Retinal pigment epithelial cell (primary cell): ENCODE measurements around the gene ARHGAP26.

Source experiments
- DNase-seq: peaks from one replicate; pipeline ENCODE4 v3.0.0-alpha.2; 2010; ENCODE audit warnings: low read depth
- H3K4me3 ChIP-seq: 2 replicates; pipeline ENCODE4 v1.5.1; 2011; ENCODE audit warnings: mild to moderate bottlenecking, low read length, control low read depth, moderate library complexity
- TF ChIP-seq, protein P1 (sequence below): conservative IDR thresholded peaks from 2 replicates; pipeline ENCODE4 v1.5.1; 2011; ENCODE audit warnings: low read depth, low read length, control low read depth, inconsistent platforms

ARHGAP26 gene

GRCh38 chr5:143071927-143072326 is 301.8 kb downstream of the ARHGAP26 start:
- TF ChIP-seq, protein P1, sequence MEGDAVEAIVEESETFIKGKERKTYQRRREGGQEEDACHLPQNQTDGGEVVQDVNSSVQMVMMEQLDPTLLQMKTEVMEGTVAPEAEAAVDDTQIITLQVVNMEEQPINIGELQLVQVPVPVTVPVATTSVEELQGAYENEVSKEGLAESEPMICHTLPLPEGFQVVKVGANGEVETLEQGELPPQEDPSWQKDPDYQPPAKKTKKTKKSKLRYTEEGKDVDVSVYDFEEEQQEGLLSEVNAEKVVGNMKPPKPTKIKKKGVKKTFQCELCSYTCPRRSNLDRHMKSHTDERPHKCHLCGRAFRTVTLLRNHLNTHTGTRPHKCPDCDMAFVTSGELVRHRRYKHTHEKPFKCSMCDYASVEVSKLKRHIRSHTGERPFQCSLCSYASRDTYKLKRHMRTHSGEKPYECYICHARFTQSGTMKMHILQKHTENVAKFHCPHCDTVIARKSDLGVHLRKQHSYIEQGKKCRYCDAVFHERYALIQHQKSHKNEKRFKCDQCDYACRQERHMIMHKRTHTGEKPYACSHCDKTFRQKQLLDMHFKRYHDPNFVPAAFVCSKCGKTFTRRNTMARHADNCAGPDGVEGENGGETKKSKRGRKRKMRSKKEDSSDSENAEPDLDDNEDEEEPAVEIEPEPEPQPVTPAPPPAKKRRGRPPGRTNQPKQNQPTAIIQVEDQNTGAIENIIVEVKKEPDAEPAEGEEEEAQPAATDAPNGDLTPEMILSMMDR = no peak
- H3K4me3 ChIP-seq = no peak overlapping the region

GRCh38 chr5:143072734-143073133 is 302.6 kb downstream of the ARHGAP26 start:
- no peak for DNase-seq
- no peak overlapping the region for H3K4me3 ChIP-seq
- TF ChIP-seq, protein P1 = no peak

More at GRCh38 chr5:143071927-143072326, 301.8 kb downstream of the ARHGAP26 start:
- no peak for DNase-seq

DNA sequence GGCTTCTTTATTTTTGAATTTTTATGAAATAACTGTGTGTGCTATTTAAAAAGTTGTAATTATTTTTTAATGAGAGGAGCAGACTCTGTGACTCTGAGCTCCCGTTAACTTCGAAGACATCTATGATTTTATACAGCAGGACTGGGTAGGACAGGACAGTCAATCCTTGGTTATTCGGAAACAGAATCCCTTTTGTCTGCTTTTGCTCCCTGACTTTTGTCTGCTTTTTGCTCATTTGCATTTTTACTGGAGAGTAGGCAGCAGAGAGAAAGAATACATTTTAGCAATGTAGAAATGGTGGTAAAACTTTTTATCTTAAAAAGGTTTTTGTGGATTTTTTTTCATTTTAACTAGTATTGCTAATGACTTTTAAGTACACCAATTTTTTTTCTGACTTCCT is 303.6 kb downstream of the ARHGAP26 start:
- no peak for DNase-seq
- H3K4me3 ChIP-seq = no peak overlapping the region
- TF ChIP-seq, protein P1 = no peak

DNA sequence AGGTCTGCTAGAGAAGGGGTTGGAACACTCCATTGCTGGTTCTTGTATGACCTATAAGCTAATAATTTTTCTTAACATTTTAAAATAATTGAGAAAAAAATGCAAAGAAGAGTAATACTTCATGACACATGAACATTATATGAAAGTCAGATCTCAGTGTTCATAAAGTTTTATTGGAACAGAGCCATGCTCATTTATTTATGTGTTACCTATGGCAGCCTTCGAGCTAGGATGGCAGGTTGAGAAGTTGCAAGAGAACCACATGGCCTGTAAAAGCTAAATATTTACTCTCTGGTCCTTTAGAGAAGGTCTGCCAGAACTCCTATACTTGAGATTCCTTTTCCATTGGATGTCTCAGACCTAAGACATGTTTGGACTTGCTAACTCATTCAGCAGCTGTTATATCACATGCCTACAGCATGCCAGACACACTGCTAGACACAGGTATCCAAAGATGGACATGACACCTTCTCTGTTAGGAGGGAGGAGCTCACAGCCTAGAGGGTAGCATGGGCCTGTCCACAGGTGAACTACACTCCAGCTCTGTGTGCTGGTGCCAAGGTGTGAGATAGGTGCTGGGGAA is 304.3 kb downstream of the ARHGAP26 start:
- TF ChIP-seq, protein P1 = no peak

DNA sequence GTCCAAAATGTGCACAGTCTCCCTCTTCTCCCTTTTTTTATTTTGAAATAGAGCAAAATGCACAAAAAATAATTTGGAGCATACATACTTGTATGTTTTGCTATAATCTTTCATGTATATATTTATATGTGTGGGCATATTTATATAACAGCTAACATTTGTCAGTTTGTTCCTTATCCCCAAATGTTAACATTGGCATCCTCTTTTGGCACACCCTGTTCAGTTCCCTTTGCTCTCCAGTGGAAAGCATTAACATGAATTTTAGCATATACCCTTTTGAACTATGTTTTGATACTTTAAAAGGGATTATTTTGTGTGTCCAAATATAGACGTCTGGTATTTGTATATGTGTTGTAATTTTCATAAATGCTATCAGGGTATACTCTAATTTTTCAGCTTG is 306.2 kb downstream of the ARHGAP26 start:
- DNase-seq = no peak
- H3K4me3 ChIP-seq = no peak overlapping the region
- TF ChIP-seq, protein P1 = no peak

More for the DNA sequence above, 304.3 kb downstream of the ARHGAP26 start:
- no peak for DNase-seq
- H3K4me3 ChIP-seq = no peak overlapping the region

DNA sequence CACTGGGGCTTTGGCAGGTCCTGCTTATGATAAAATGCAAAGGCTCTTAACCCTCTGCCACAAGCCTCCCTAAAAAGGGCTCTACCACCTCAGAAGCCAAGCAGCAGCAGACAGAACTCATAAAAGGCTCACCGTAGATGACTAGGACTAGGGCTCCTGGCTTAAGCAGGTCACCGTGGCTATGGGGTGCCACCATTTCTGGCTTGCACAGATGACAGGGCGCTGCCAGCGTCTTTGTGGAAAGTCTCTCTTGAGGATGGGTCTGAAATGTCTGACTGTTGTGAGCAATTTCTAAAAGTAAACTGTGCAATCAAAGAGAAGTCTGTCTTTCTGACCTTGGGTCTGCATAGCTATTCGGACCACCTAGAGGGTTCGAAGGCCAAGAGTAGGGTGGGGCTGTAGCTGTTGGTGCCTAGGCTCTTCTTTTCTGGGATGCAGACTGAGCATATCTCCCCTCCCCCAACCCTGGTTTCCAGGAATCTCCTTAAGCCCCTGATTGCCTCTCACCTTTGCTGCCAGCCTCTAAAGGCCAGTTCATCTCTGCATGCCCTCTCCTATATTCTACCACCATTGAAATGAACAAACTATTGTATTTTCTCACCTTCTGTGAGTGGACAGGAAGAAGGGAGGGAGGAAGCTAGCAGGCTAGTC is 307.4 kb downstream of the ARHGAP26 start:
- no peak overlapping the region for H3K4me3 ChIP-seq
- no peak for DNase-seq
- TF ChIP-seq, protein P1 = no peak

- TF ChIP-seq, protein P1 = no peak
- no peak overlapping the region for H3K4me3 ChIP-seq
- DNase-seq = no peak
Measured at GRCh38 chr5:143078313-143078712, 308.1 kb downstream of the ARHGAP26 start.
